Gastrocnemius medialis (tissue), 4 donors: ENCODE results near the gene MACROD2.

Experiments used
- POLR2A ChIP-seq, 2 donors: fragments of 450-650 bp; IDR thresholded peaks; one replicate each; pipeline ENCODE4 v1.6.1; 2017; ENCODE audit warnings: antibody characterized with exemption in 2 of 2, mild to moderate bottlenecking in 2 of 2, moderate library complexity in 2 of 2
- TF ChIP-seq, protein P1 (sequence below), 5 experiments: fragments of 450-650 bp in 3 of 5; fragments of 200-600 bp in 2 of 5; sonication (generic) in 2 of 5; IDR thresholded peaks in 4 of 5; conservative IDR thresholded peaks in 1 of 5; 1 replicate in 4 of 5; 2 replicates in 1 of 5; pipeline ENCODE4 v1.5.1; 2016 to 2019; ENCODE audit warnings: antibody characterized with exemption in 5 of 5, mild to moderate bottlenecking in 3 of 5, moderate library complexity in 3 of 5

DNA sequence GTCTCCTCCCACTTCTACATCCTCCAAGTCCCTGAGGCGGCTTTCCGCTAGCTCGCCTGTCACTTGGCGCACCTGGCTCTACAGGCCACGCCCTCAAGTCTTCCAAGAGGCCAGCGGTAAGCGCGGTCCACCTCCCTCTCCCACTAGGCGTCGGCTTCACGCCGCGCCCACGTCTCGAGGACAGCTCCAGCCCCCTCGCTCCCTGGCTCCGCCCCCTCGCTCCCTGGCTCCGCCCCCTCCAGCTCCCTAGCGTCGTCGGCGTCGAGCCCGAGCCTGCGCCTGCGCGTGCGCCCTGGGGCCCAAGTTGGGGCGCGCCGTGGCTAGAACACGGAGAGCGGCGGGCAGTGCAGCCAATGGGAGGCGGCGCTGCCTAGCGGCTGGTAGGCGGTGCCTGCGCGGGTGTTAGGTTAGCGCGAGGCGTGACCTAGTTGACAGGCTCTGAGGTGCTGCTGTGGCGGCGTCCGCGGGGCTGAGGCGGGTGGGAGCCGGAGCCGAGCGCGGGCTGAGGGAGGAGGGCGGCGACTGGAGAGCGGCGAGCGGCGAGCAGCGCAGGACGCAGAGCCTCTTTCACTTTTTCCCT, at the start of gene MACROD2:
- TF ChIP-seq, protein P1, sequence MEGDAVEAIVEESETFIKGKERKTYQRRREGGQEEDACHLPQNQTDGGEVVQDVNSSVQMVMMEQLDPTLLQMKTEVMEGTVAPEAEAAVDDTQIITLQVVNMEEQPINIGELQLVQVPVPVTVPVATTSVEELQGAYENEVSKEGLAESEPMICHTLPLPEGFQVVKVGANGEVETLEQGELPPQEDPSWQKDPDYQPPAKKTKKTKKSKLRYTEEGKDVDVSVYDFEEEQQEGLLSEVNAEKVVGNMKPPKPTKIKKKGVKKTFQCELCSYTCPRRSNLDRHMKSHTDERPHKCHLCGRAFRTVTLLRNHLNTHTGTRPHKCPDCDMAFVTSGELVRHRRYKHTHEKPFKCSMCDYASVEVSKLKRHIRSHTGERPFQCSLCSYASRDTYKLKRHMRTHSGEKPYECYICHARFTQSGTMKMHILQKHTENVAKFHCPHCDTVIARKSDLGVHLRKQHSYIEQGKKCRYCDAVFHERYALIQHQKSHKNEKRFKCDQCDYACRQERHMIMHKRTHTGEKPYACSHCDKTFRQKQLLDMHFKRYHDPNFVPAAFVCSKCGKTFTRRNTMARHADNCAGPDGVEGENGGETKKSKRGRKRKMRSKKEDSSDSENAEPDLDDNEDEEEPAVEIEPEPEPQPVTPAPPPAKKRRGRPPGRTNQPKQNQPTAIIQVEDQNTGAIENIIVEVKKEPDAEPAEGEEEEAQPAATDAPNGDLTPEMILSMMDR (IDR thresholded peaks at IDR 0.05 in 4 of 5, conservative IDR thresholded peaks at IDR 0.05 in 1 of 5), result no peak
- TF ChIP-seq POLR2A (IDR thresholded peaks at IDR 0.05), result peak; percentile 64 to 87
